Measurements from ENCODE around the gene THOC2. TPM values are rescaled to one million over a fixed set of nuclear protein-coding genes. Genes with fewer than 3 reads are reported as not detected.
"Not testable (repeated sequence)": the region's sequence is repeated elsewhere in the genome, so short reads cannot be mapped to it uniquely, and the experiment has no call there.

The THOC2 gene
- total RNA-seq, 1 donor from 2014 or later: 66.5 TPM

DNA sequence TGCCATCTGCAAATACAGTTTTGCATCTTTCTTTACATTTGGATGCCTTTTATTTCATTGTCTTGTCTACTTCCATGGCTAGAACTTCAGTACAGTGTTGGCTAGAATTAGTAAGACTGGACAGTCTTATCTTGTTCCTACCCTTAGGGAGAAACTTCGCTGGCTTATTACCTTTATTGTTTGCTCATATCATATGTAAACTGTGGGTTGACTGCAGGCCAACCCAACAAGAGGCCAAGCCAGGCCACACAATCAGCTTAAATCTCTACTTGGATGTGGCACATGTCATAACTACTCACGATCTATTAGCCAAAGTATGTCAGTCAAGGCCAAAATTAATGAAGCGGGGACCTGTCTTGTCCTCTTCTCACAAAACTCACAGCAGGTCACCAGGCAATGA, 144.1 kb downstream of the THOC2 start:
- Mint-ChIP-seq H3K4me1 (ENCODE audit: unreplicated experiment) (peaks cover 5% of the 10 kb centered on the region), H3K27me3 (ENCODE audit: unreplicated experiment) (no peaks in the 10 kb centered on the region), H3K27ac (ENCODE audit: unreplicated experiment) (no peak overlapping the region), H3K9me3 (ENCODE audit: unreplicated experiment) (no peaks in the 10 kb centered on the region), H3K4me3 (ENCODE audit: unreplicated experiment) (no peak overlapping the region), H3K36me3 (ENCODE audit: unreplicated experiment) (no peaks in the 10 kb centered on the region)
- TF ChIP-seq, protein P1, sequence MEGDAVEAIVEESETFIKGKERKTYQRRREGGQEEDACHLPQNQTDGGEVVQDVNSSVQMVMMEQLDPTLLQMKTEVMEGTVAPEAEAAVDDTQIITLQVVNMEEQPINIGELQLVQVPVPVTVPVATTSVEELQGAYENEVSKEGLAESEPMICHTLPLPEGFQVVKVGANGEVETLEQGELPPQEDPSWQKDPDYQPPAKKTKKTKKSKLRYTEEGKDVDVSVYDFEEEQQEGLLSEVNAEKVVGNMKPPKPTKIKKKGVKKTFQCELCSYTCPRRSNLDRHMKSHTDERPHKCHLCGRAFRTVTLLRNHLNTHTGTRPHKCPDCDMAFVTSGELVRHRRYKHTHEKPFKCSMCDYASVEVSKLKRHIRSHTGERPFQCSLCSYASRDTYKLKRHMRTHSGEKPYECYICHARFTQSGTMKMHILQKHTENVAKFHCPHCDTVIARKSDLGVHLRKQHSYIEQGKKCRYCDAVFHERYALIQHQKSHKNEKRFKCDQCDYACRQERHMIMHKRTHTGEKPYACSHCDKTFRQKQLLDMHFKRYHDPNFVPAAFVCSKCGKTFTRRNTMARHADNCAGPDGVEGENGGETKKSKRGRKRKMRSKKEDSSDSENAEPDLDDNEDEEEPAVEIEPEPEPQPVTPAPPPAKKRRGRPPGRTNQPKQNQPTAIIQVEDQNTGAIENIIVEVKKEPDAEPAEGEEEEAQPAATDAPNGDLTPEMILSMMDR (IDR thresholded peaks at IDR 0.05): no peak
- DNase-seq (ENCODE audit: extremely low spot score, unreplicated experiment): no peak

DNA sequence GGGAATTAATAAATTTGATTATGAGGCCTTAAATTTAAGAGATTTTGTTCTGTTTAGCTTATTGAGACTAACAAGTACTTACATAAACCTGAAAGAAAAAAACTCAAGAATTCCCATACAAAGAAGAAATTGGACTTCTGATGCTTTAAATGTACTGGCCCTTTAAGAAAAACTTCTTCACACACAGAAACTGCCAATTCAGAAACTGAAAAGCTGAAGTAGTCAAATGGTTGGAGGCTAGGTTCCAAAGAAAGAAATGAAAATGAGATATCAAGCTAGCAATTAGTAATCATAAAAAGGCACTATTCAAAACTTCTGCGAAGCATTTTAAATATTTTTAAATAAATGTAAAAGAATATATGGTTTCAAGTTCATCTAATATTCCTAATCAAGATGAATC, 151.3 kb downstream of the THOC2 start:
- H3K4me1 Mint-ChIP-seq (ENCODE audit: unreplicated experiment): no peaks in the 10 kb centered on the region
- H3K4me3 Mint-ChIP-seq (ENCODE audit: unreplicated experiment): no peak overlapping the region
- TF ChIP-seq, protein P1 (IDR thresholded peaks at IDR 0.05): no peak
- no peak overlapping the region for H3K27ac Mint-ChIP-seq (ENCODE audit: unreplicated experiment)
- H3K36me3 Mint-ChIP-seq (ENCODE audit: unreplicated experiment): no peaks in the 10 kb centered on the region
- no peak for DNase-seq (ENCODE audit: extremely low spot score, unreplicated experiment)
- H3K9me3 Mint-ChIP-seq (ENCODE audit: unreplicated experiment): peaks cover 5% of the 10 kb centered on the region
- H3K27me3 Mint-ChIP-seq (ENCODE audit: unreplicated experiment): no peaks in the 10 kb centered on the region

DNA sequence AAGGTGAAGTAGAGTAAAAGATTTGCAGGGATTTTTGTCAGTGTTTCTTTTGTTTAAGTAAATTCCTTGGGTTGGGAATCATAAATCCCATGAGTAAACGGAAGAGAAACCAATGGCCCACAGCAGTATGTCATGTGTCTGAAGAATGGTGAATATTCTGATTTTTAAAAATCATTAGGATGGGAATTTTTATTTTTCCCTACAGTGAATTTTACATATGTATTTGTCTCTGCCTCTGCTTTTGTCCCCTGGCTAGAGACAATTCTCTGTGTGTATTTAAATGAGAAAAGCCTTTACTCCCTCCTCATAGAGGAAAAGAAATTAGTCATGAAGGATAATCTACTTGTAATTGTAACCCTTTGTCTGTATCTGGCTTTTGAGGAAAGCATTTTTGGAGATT, 152.1 kb downstream of the THOC2 start:
- Mint-ChIP-seq H3K9me3 (ENCODE audit: unreplicated experiment) (peaks cover 8% of the 10 kb centered on the region), H3K27ac (ENCODE audit: unreplicated experiment) (no peak overlapping the region), H3K36me3 (ENCODE audit: unreplicated experiment) (no peaks in the 10 kb centered on the region), H3K27me3 (ENCODE audit: unreplicated experiment) (no peaks in the 10 kb centered on the region), H3K4me1 (ENCODE audit: unreplicated experiment) (no peaks in the 10 kb centered on the region), H3K4me3 (ENCODE audit: unreplicated experiment) (no peak overlapping the region)
- TF ChIP-seq, protein P1 (IDR thresholded peaks at IDR 0.05): no peak
- no peak for DNase-seq (ENCODE audit: extremely low spot score, unreplicated experiment)

DNA sequence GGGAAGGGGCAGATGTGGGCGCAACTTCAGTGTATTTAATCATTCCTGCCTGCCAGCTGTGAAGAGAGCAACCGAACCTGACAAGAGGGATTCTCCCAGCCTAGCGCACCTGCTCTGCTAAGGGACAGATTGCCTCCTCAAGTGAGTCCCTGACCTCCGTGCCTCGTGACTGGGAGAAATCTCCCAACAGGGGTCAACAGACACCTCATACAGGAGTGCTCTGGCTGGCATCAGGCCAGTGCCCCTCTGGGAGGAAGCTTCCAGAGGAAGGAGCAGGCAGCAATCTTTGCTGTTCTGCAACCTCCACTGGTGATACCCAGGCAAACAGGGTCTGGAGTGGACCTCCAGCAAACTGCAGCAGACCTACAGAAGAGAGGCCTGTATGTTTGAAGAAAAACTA, 158.8 kb downstream of the THOC2 start:
- H3K27ac Mint-ChIP-seq (ENCODE audit: unreplicated experiment); DNase-seq (ENCODE audit: extremely low spot score, unreplicated experiment); H3K4me1 Mint-ChIP-seq (ENCODE audit: unreplicated experiment); H3K27me3 Mint-ChIP-seq (ENCODE audit: unreplicated experiment); H3K4me3 Mint-ChIP-seq (ENCODE audit: unreplicated experiment); H3K36me3 Mint-ChIP-seq (ENCODE audit: unreplicated experiment): not testable (repeated sequence)
- H3K9me3 Mint-ChIP-seq (ENCODE audit: unreplicated experiment): peaks cover 34% of the 10 kb centered on the region

DNA sequence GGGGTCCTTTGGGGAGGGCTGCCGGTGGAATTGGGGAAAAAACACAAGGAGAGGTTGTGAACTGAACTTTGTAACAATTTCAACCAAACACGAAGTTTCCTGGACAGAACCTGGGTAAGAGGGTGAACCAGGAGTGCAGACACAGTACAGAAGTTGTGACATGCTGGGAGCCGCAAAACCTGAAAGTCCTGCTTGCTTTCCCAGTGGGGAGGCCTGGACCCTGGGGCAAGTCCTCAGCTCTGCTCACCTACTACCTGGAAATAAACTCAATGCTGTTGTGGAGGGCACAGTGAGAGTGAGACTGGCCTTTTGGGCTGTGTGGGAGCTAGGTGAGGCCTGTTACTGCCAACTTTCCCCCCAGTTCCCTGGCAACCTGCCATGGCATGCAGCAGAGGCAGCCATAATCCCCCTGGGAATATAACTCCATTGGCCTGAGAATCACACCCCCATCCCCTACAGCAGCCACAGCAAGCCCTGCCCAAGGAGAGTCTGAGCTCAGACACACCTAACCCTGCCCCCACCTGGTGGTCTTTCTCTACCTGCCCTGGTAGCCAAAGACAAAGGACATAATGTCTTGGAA, 162.8 kb downstream of the THOC2 start:
- Mint-ChIP-seq H3K9me3 (ENCODE audit: unreplicated experiment) (peaks cover 30% of the 10 kb centered on the region), H3K4me3 (ENCODE audit: unreplicated experiment) (no peak overlapping the region), H3K27me3 (ENCODE audit: unreplicated experiment) (peaks cover 5% of the 10 kb centered on the region), H3K27ac (ENCODE audit: unreplicated experiment) (no peak overlapping the region), H3K4me1 (ENCODE audit: unreplicated experiment) (no peaks in the 10 kb centered on the region), H3K36me3 (ENCODE audit: unreplicated experiment) (no peaks in the 10 kb centered on the region)
- no peak for DNase-seq (ENCODE audit: extremely low spot score, unreplicated experiment)
- TF ChIP-seq, protein P1 (IDR thresholded peaks at IDR 0.05): no peak

DNA sequence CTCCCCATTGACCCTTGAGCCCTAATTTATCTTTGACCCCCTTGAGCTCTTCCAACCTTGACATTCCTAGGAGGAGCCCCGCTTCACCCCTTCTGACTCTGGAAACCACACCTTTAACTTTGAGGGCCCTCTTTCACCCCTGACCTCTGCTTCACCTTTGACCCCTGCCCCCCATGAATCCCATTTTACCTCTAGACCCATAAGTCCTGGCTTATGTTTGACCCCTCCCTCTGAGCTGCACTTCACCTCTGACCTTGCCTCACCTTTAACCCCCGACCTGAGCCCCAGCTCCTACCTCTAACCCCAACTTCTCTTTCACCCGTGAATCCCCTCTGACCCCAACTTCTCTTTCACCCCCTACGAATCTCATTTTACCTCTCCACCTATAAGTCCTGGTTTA, 169.7 kb downstream of the THOC2 start:
- Mint-ChIP-seq H3K36me3 (ENCODE audit: unreplicated experiment) (no peaks in the 10 kb centered on the region), H3K9me3 (ENCODE audit: unreplicated experiment) (peaks cover 17% of the 10 kb centered on the region), H3K4me1 (ENCODE audit: unreplicated experiment) (no peaks in the 10 kb centered on the region), H3K27me3 (ENCODE audit: unreplicated experiment) (peaks cover 10% of the 10 kb centered on the region), H3K27ac (ENCODE audit: unreplicated experiment) (no peak overlapping the region), H3K4me3 (ENCODE audit: unreplicated experiment) (no peak overlapping the region)
- TF ChIP-seq, protein P1 (IDR thresholded peaks at IDR 0.05): no peak
- DNase-seq (ENCODE audit: extremely low spot score, unreplicated experiment): no peak

All from osteocyte (in vitro differentiated cells).